PC-3 (cell line): ENCODE data around the gene CASKIN1. TPM values are rescaled to one million over a fixed set of nuclear protein-coding genes. Genes with fewer than 3 reads are reported as not detected.
"Not testable (repeated sequence)": the region's sequence is repeated elsewhere in the genome, so short reads cannot be mapped to it uniquely, and the experiment has no call there.

ENCODE experiments used
- ATAC-seq: fragments of 200-7000 bp; cut with Tn5 transposase; 2 replicates; pipeline ENCODE4 v1.9.1; 2020; ENCODE audit warnings: mild to moderate bottlenecking, moderate library complexity
- BruUV-seq: library from RNA; stranded (reverse); fragments of 400-500 nt; replicated peaks from 2 replicates; lab custom pipeline; 2021; lab: Mats Ljungman, UMichigan
- CTCF ChIA-PET: fragments of 300-600 bp; sonication (Branson Sonifier 250); formaldehyde crosslinking; loops from one replicate; lab custom pipeline; 2022; ENCODE audit warnings: antibody characterized with exemption; lab: Charles Lee
- POLR2A ChIA-PET: fragments of 300-600 bp; sonication (Branson Sonifier 250); formaldehyde crosslinking; loops from one replicate; lab custom pipeline; 2022; ENCODE audit warnings: antibody characterized with exemption; ENCODE audit not compliant: unreplicated experiment; lab: Charles Lee
- DNase-seq: peaks from one replicate; pipeline ENCODE4 v3.0.0-alpha.2; 2015
- H2AFZ ChIP-seq: fragments of 300-600 bp; sonication (generic); 2 replicates; pipeline ENCODE4 v1.6.0; 2016; ENCODE audit warnings: antibody characterized with exemption, low read length
- H3F3A ChIP-seq: fragments of 300-600 bp; sonication (generic); one replicate; pipeline ENCODE4 v1.6.0; 2017; ENCODE audit warnings: antibody characterized with exemption, low read length, control low read depth, mild to moderate bottlenecking; ENCODE audit not compliant: unreplicated experiment
- H3K27ac ChIP-seq: fragments of 300-600 bp; sonication (generic); 2 replicates; pipeline ENCODE4 v1.5.1; 2016; ENCODE audit warnings: mild to moderate bottlenecking, low read length
- H3K27me3 ChIP-seq: fragments of 300-600 bp; sonication (generic); 2 replicates; pipeline ENCODE4 v1.6.1; 2016; ENCODE audit warnings: low read length, mixed read lengths
- H3K36me3 ChIP-seq: fragments of 300-600 bp; sonication (generic); 2 replicates; pipeline ENCODE4 v1.6.1; 2016; ENCODE audit warnings: low read depth, mixed run types, low read length, mixed read lengths
- H3K4me1 ChIP-seq: fragments of 300-600 bp; sonication (generic); 2 replicates; pipeline ENCODE4 v1.5.1; 2016; ENCODE audit warnings: low read length; ENCODE audit not compliant: insufficient read depth
- H3K4me2 ChIP-seq: fragments of 300-600 bp; sonication (generic); 2 replicates; pipeline ENCODE4 v1.6.0; 2016; ENCODE audit warnings: low read length
- H3K4me3 ChIP-seq: fragments of 300-600 bp; sonication (generic); 2 replicates; pipeline ENCODE4 v1.5.1; 2016; ENCODE audit warnings: mild to moderate bottlenecking, low read length, mixed read lengths
- H3K79me2 ChIP-seq: fragments of 300-600 bp; sonication (generic); 2 replicates; pipeline ENCODE4 v1.6.1; 2017; ENCODE audit warnings: low read length, mixed read lengths
- H3K9ac ChIP-seq: fragments of 300-600 bp; sonication (generic); 2 replicates; pipeline ENCODE4 v1.6.0; 2016; ENCODE audit warnings: mild to moderate bottlenecking, low read length
- H3K9me2 ChIP-seq: fragments of 300-600 bp; sonication (generic); replicated peaks from 2 replicates; pipeline ENCODE4 v1.6.1; 2016; ENCODE audit warnings: mixed run types, low read length, mixed read lengths
- H3K9me3 ChIP-seq: fragments of 300-600 bp; sonication (generic); 2 replicates; pipeline ENCODE4 v1.6.1; 2016; ENCODE audit warnings: low read length, mixed read lengths
- H4K20me1 ChIP-seq: fragments of 300-600 bp; sonication (generic); 2 replicates; pipeline ENCODE4 v1.6.1; 2016; ENCODE audit warnings: low read length, mixed read lengths
- CTCF ChIP-seq: fragments of 300-600 bp; sonication (generic); conservative IDR thresholded peaks from 2 replicates; pipeline ENCODE4 v1.5.1; 2017; ENCODE audit warnings: antibody characterized with exemption, low read depth, mild to moderate bottlenecking, low read length
- EZH2 ChIP-seq: fragments of 300-600 bp; sonication (generic); IDR thresholded peaks from one replicate; pipeline ENCODE4 v1.6.1; 2017; ENCODE audit warnings: antibody characterized with exemption, mild to moderate bottlenecking, low read length; ENCODE audit not compliant: unreplicated experiment
- EZH2phosphoT487 ChIP-seq: fragments of 300-600 bp; sonication (generic); IDR thresholded peaks from 2 replicates; pipeline ENCODE4 v1.6.1; 2018; ENCODE audit warnings: mild to moderate bottlenecking, antibody characterized with exemption, low read length, borderline replicate concordance
- intact Hi-C: fragments of 100-400 bp; cut with micrococcal nuclease; formaldehyde crosslinking; loops from 2 replicates; pipeline ENCODE4 v1.9.0; 2023
- total RNA-seq: library from RNA; depleted of rRNA; stranded (reverse); fragments of >200 nt; gene quantifications from 2 replicates; pipeline ENCODE4 v1.2.3, GENCODE V29; 2014

The CASKIN1 gene
- total RNA-seq, 1 experiment from 2014 or later, result 1.6 TPM

- peak overlapping the region; percentile 69 for H3K27ac ChIP-seq
- H3K9me3 ChIP-seq, result no peaks in the 10 kb centered on the region
- peaks cover 25% of the 10 kb centered on the region for H3K79me2 ChIP-seq
- no peaks in the 10 kb centered on the region for H4K20me1 ChIP-seq
- ChIA-PET CTCF (no interaction called here), POLR2A (no interaction called here)
- DNase-seq, result no peak
- H3K9me2 ChIP-seq, result no peaks in the 10 kb centered on the region
- no peak for TF ChIP-seq EZH2
- no peaks in the 10 kb centered on the region for H3K27me3 ChIP-seq
- H3F3A ChIP-seq, result no peaks in the 10 kb centered on the region
- H3K4me3 ChIP-seq, result peak overlapping the region; percentile 85
- peak; percentile 41 for ATAC-seq
- H3K9ac ChIP-seq, result peak overlapping the region; percentile 96
- peaks cover 14% of the 10 kb centered on the region for H3K4me1 ChIP-seq
- intact Hi-C loops, result no loop called here
- H3K4me2 ChIP-seq, result peak overlapping the region; percentile 96
- TSS peak; percentile 55 for BruUV-seq
- H2AFZ ChIP-seq, result peak overlapping the region; percentile 74
- H3K36me3 ChIP-seq, result no peaks in the 10 kb centered on the region
Measured at GRCh38 chr16:2205967-2206313, 9.5 kb upstream of the CASKIN1 start.

DNA sequence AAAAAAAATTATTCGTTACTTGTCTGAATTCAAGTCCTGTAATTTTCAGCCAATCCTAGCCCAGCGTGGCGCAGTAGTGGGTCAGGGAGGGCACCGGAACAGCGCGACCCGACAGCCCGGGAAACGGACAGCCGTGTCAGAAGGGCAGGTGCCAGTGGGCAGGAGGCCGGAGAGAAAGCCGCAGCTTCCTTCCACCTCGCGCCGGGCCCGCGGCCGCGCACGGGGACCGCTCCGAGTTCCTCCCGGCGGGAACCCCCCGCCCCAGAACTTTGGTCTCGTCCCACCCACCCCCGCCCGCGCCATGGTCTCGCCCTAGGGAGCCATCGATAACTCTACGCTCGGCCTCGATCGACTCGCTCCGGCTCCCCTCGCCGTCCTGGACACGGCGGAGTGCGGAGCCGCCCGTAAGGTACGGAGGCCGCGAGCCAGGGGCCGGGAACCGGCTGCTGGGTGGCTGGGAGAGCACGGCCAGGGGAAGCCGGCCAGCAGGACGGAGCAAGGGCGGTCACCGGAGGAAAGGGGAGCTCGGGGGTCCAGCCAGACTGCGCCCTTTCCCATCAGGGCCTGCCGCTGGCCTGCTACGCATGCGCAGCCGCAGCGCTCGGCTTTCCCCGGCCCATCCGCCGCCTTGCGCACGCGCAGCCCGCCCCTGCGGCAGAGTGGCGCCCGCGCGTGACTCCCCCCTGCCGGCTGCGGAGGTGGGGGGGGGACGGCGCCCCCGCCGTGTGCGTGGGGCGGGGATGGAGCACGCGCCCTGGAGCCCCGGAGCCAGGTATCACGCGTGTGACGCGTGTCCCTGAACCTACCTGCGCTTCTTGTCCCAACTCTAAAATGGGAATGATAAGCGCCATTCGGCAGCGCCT is 8.9 kb upstream of the CASKIN1 start, which contains the start of gene MLST8:
Gene MLST8 (plus strand): TSS at position 351 of the 863 bp plus-strand sequence. CDS start 632 bp downstream, outside the sequence.
- no TSS peak for BruUV-seq
- ChIA-PET POLR2A (interaction anchor here (0.7 kb wide), 1 partner anchor 98 kb away, joined by 4 read pairs; no protein-coding TSS in a partner anchor), CTCF (no interaction called here)
- TF ChIP-seq CTCF, result no peak
- peak; percentile 56; the same call in 1 of the 2 replicates for TF ChIP-seq EZH2phosphoT487
- H3K4me2 ChIP-seq, result peak within 1 kb of the TSS; percentile 96
- no peaks in the 10 kb centered on the region for H3K27me3 ChIP-seq
- peaks cover 14% of the 10 kb centered on the region for H3K4me1 ChIP-seq
- H3K27ac ChIP-seq, result peak within 1 kb of the TSS; percentile 69
- peaks cover 25% of the 10 kb centered on the region for H3K79me2 ChIP-seq
- no peaks in the 10 kb centered on the region for H3K9me3 ChIP-seq
- no peaks in the 10 kb centered on the region for H3F3A ChIP-seq
- ATAC-seq (peak; percentile 64), DNase-seq (peak; percentile 75)
- peak within 1 kb of the TSS; percentile 78 for H2AFZ ChIP-seq
- H3K36me3 ChIP-seq, result no peaks in the 10 kb centered on the region
- intact Hi-C loops, result no loop called here
- H3K9ac ChIP-seq, result peak within 1 kb of the TSS; percentile 96
- H4K20me1 ChIP-seq, result no peaks in the 10 kb centered on the region
- peak within 1 kb of the TSS; percentile 85 for H3K4me3 ChIP-seq
- no peaks in the 10 kb centered on the region for H3K9me2 ChIP-seq

GRCh38 chr16:2204416-2205103 is 8.2 kb upstream of the CASKIN1 start:
- ATAC-seq (no peak), DNase-seq (no peak)
- BruUV-seq, result TSS peak; percentile 72
- no peaks in the 10 kb centered on the region for H3K36me3 ChIP-seq
- H3K4me1 ChIP-seq, result peaks cover 14% of the 10 kb centered on the region
- no peaks in the 10 kb centered on the region for H3K9me2 ChIP-seq
- H3F3A ChIP-seq, result no peaks in the 10 kb centered on the region
- POLR2A ChIA-PET, result interaction anchor here (0.7 kb wide), 1 partner anchor 99 kb away, joined by 4 read pairs; no protein-coding TSS in a partner anchor
- TF ChIP-seq CTCF (no peak), EZH2phosphoT487 (no peak), EZH2 (no peak)
- H3K27me3 ChIP-seq, result no peaks in the 10 kb centered on the region
- intact Hi-C loops, result no loop called here
- H2AFZ ChIP-seq, result peak overlapping the region; percentile 78; the same call in 1 of the 2 replicates
- peak overlapping the region; percentile 96 for H3K9ac ChIP-seq
- peak overlapping the region; percentile 85 for H3K4me3 ChIP-seq
- CTCF ChIA-PET, result no interaction called here
- peaks cover 25% of the 10 kb centered on the region for H3K79me2 ChIP-seq
- H3K9me3 ChIP-seq, result no peaks in the 10 kb centered on the region
- H4K20me1 ChIP-seq, result no peaks in the 10 kb centered on the region
- peak overlapping the region; percentile 96 for H3K4me2 ChIP-seq
- H3K27ac ChIP-seq, result peak overlapping the region; percentile 69; the same call in 1 of the 2 replicates

GRCh38 chr16:2203119-2203688 is 6.8 kb upstream of the CASKIN1 start:
- DNase-seq, H4K20me1 ChIP-seq, H3K27ac ChIP-seq, intact Hi-C loops, H3K9me3 ChIP-seq, H3K4me2 ChIP-seq, POLR2A ChIA-PET, H3K4me3 ChIP-seq, H3K36me3 ChIP-seq, H3K9me2 ChIP-seq, ATAC-seq, H3K27me3 ChIP-seq, H3F3A ChIP-seq, CTCF ChIA-PET, BruUV-seq, H2AFZ ChIP-seq, H3K9ac ChIP-seq: not testable (repeated sequence)
- Histone ChIP-seq H3K4me1 (peaks cover 14% of the 10 kb centered on the region), H3K79me2 (peaks cover 25% of the 10 kb centered on the region)
